Effector memory CD4-positive, alpha-beta T cell (primary cell): ENCODE results near the gene DGKA.

Experiments
- DNase-seq, 3 donors: peaks; one replicate each; pipeline ENCODE4 v3.0.0-alpha.2; 2020
- H3K27ac ChIP-seq: 2 replicates; pipeline ENCODE4 v1.7.0; 2013; ENCODE audit warnings: mild to moderate bottlenecking, low read length, moderate library complexity; ENCODE audit not compliant: insufficient read depth, poor library complexity, severe bottlenecking
- H3K27me3 ChIP-seq: replicated peaks from 2 replicates; pipeline ENCODE4 v1.7.0; 2013; ENCODE audit warnings: mild to moderate bottlenecking, low read length; ENCODE audit not compliant: insufficient read depth, control insufficient read depth, poor library complexity, severe bottlenecking
- H3K36me3 ChIP-seq: 2 replicates; pipeline ENCODE4 v1.7.0; 2013; ENCODE audit warnings: mild to moderate bottlenecking, low read length, moderate library complexity; ENCODE audit not compliant: control insufficient read depth, insufficient read depth
- H3K4me1 ChIP-seq: 2 replicates; pipeline ENCODE4 v1.7.0; 2013; ENCODE audit warnings: low read length, mild to moderate bottlenecking; ENCODE audit not compliant: control insufficient read depth, insufficient read depth, poor library complexity, severe bottlenecking
- H3K4me3 ChIP-seq: 2 replicates; pipeline ENCODE4 v1.7.0; 2013; ENCODE audit warnings: low read length, low read depth, mild to moderate bottlenecking; ENCODE audit not compliant: insufficient read depth, poor library complexity, severe bottlenecking
- H3K9me3 ChIP-seq: 2 replicates; pipeline ENCODE4 v1.7.0; 2013; ENCODE audit warnings: mild to moderate bottlenecking, low read length, moderate library complexity; ENCODE audit not compliant: control insufficient read depth

Gene DGKA

DNA sequence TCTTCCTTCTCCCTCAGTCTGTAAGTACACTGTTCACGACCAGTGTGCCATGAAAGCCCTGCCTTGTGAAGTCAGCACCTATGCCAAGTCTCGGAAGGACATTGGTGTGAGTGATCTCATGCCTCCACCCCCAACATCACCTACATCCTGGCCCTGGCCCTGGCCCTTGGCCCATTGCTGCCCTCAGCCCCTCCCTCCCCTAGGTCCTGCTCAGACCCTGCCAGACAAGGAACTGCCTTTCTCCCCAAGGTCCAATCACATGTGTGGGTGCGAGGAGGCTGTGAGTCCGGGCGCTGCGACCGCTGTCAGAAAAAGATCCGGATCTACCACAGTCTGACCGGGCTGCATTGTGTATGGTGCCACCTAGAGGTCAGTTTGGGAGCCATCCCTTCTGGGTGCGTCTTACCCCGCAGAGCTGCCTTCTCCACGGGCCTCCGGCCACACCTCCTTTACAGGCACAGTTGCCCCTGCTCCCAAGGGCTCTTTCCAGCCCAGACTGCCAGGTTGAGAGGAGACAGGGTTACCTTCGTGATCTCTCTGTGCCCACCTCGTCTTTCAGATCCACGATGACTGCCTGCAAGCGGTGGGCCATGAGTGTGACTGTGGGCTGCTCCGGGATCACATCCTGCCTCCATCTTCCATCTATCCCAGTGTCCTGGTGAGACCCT, 9.2 kb downstream of the DGKA start:
- H3K27me3 ChIP-seq, result no peaks in the 10 kb centered on the region
- H3K27ac ChIP-seq, result peak overlapping the region; percentile 49
- peaks cover 37% of the 10 kb centered on the region for H3K4me1 ChIP-seq
- H3K9me3 ChIP-seq, result no peaks in the 10 kb centered on the region
- DNase-seq, result peak; percentile 64 to 75 (median 68)
- no peak overlapping the region for H3K4me3 ChIP-seq
- H3K36me3 ChIP-seq, result peaks cover 84% of the 10 kb centered on the region

DNA sequence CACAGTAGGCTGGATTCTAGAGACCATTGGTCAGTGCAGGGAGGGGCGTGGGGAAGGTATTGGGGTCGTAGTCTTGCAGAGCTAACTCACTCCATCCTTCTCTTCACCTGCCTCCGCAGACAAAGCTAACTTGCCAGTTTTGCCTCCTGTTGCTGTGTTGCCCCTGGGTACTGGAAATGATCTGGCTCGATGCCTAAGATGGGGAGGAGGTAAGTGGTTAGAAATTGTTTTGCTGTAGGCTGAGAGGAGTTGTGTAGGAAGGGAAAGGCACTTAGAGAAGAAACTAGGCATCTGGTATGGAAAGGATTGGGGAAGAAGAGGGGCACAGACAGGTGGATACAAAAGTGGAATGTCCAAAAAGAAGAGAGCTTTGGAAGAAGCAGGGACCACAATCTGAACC, 11.1 kb downstream of the DGKA start:
- Histone ChIP-seq H3K4me3 (no peak overlapping the region), H3K4me1 (peaks cover 24% of the 10 kb centered on the region), H3K36me3 (peaks cover 91% of the 10 kb centered on the region), H3K27me3 (no peaks in the 10 kb centered on the region), H3K27ac (no peak overlapping the region), H3K9me3 (no peaks in the 10 kb centered on the region)
- DNase-seq, result no peak

DNA sequence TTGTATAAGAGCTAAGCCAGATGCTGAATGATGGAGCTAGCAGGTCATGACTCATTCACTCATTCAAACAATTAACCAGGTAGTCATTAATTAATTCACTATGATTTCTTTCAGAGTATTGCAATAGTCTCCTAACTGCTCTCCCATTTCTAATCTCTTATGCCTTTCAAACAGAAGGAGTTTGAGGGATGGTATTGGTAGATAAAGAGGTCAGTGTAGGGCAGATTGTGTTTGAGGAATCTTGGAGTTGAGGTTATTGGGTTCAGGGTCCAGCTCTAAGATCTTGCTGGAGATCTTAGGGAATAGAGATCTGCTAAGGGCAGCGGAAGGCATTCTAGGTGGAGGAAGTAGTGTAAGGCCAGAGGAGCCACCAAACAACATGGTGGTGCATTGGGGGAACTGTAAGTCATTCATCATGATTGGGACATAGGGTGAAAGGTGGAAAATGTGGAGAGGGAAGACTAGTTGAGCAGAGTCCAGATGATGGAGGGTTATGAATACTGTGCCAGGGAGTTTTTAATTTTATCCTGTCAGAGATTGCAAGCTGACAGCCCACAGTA, 11.7 kb downstream of the DGKA start:
- Histone ChIP-seq H3K4me3 (no peak overlapping the region), H3K27ac (no peak overlapping the region), H3K9me3 (no peaks in the 10 kb centered on the region), H3K4me1 (peaks cover 22% of the 10 kb centered on the region), H3K27me3 (no peaks in the 10 kb centered on the region), H3K36me3 (peaks cover 90% of the 10 kb centered on the region)
- no peak for DNase-seq

DNA sequence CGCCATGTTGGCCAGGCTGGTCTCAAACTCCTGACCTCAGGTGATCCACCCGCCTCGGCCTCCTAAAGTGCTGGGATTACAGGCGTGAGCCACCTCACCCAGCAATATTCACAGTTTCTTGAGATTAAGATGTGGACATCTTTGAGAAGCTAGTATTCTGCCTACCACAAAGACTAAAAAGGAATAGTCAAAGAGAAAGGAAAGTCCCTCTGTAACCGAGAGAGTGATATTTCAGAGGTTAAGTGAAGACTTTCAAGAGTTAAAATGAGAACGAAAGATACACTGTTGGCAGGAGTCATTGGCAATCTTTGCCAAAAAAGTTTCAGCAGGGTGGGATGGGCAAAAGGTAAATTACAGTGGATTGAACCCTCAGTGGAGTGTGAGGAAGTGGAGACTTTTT, 15.6 kb downstream of the DGKA start:
- no peak for DNase-seq
- H3K4me1 ChIP-seq, result no peaks in the 10 kb centered on the region
- no peak overlapping the region for H3K4me3 ChIP-seq
- no peaks in the 10 kb centered on the region for H3K9me3 ChIP-seq
- no peaks in the 10 kb centered on the region for H3K27me3 ChIP-seq
- H3K27ac ChIP-seq, result no peak overlapping the region
- H3K36me3 ChIP-seq, result peaks cover 78% of the 10 kb centered on the region

DNA sequence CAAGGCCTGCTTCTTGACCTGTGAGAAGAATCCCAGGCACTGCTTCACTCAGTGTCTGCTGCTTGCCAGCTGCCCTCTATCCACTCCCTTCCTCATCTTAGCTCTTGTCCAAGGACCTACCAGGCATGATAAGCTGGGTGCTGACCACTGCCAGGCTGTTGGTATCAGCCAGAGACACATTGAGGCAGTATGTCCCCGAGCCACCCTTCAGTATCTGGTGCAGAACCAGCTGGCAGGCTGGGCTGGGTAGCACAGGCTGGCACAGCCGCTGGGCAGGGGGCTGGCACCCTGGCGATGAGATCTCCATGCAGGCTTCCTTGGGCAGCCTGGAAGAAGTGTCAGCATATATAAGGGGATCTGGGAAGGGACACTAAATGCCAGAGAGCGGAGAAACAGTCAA, 24.4 kb downstream of the DGKA start:
- H3K9me3 ChIP-seq, result no peaks in the 10 kb centered on the region
- DNase-seq, result no peak
- no peaks in the 10 kb centered on the region for H3K27me3 ChIP-seq
- no peaks in the 10 kb centered on the region for H3K4me1 ChIP-seq
- H3K4me3 ChIP-seq, result no peak overlapping the region
- H3K36me3 ChIP-seq, result peaks cover 42% of the 10 kb centered on the region
- H3K27ac ChIP-seq, result no peak overlapping the region

DNA sequence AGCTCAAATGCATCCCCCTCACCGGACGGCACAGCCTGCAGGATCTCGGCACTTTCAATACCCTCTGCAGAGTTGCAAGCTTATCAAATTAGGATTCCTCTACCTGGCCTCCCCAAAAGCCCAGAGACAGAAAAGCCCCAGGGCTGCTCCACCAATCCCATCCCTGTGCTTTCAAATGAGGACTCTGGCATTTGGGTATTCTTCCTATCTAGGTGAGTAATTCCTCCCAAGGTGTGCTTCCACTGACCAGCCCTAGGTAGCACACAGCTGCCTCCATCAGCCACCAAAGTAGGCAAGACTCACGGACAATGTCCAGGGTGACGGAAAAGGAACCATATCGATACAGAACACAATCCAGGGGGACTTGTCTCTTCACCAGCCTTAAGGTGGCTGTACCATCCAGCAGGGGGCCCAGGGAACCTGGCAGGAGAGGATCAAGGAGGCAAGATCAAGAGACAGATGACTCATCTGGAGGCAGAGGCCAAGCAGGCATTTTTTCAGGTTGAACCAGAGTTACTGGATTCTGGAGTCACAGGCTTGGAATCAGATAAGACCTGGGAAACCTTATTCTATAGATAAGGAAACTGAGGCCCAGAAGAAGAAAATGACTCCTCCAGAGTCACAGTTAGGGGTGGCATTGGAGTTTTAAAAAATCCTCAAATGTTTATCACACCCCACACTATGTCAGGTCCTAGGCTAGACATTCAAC, 25.0 kb downstream of the DGKA start:
- no peak overlapping the region for H3K27ac ChIP-seq
- H3K4me1 ChIP-seq, result no peaks in the 10 kb centered on the region
- peak in 2 of 3 donors; percentile 8 to 21 for DNase-seq
- H3K36me3 ChIP-seq, result peaks cover 35% of the 10 kb centered on the region
- no peaks in the 10 kb centered on the region for H3K27me3 ChIP-seq
- no peak overlapping the region for H3K4me3 ChIP-seq
- no peaks in the 10 kb centered on the region for H3K9me3 ChIP-seq

DNA sequence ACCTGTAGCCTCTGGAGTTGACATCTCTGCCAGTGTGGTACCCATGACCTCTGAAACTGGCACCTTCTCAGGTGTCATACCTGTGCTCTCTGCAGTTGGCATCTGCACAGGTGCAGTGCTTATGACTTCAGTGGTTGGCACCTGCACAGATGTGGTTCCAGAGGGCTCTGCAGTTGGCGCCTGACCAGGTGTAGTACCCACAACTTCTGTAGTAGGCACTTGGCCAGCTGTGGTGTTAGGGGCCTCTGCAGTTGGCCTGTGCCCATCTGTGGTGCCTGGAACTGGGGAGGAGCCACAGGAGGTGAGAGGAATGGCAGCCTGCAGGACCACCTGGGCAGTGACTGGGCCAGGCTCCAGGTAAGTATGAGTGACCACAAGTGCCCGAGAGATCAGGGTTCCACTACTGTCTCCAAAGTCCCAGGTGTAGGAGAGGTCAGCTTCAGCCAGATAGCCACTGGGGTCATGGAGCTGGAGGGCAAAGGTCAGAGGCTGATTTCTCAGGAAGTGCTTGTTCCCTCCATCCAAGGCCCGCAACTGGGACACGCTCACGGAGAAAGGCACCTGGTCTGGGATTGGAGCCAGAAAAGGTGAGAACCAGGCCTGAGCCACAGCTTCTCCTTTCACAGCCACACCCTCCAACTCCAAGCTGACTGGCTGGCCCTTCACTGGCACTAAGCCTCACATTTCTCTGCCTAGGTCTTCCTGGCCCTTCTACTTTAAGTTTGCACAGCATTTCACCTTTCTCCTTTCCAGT, 26.3 kb downstream of the DGKA start:
- H3K4me1 ChIP-seq, result no peaks in the 10 kb centered on the region
- no peak overlapping the region for H3K27ac ChIP-seq
- no peaks in the 10 kb centered on the region for H3K27me3 ChIP-seq
- H3K4me3 ChIP-seq, result no peak overlapping the region
- no peak for DNase-seq
- H3K36me3 ChIP-seq, result peaks cover 22% of the 10 kb centered on the region
- H3K9me3 ChIP-seq, result no peaks in the 10 kb centered on the region

DNA sequence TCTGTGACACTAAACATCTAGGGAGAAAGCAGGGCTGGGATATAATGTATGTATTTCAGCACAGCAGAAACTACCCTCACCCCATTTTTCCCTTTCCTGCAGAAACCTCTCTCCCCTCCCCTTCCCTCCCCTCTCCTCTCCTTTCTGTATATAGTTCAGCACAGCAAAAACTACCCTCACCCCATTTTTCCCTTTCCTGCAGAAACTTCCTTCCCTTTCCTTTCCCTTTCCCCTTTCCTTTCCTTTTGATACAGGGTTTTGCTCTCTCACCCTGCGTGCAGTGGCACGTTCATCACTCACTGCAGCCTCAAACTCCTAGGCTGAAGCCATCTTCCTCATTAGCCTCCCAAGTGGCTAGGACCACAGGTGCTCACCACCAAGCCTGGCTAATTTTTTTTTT, 32.8 kb downstream of the DGKA start:
- Histone ChIP-seq H3K4me3 (no peak overlapping the region), H3K36me3 (no peaks in the 10 kb centered on the region), H3K9me3 (no peaks in the 10 kb centered on the region), H3K4me1 (peaks cover 6% of the 10 kb centered on the region), H3K27ac (no peak overlapping the region), H3K27me3 (no peaks in the 10 kb centered on the region)
- DNase-seq, result no peak

DNA sequence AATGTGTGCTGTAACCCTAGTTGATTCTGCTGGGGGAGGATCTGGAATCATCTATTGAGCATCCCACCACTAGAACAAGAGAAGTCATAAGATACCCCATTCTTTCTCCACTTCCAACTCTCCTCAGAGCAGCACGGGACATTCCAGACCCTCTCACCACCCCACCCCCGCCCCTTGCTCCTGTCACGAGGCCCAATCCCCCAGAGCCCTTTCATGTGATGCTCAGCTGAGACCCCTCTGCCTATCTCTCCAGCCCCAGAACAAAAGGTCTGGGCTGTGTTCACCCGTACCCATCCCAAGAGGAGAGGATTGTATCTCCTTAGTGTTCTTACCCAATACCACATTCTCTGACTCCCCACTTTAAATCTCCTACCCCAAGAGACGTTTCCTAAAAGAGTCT, 34.3 kb downstream of the DGKA start:
- no peak for DNase-seq
- Histone ChIP-seq H3K4me3 (no peak overlapping the region), H3K27ac (no peak overlapping the region), H3K36me3 (no peaks in the 10 kb centered on the region), H3K4me1 (peaks cover 6% of the 10 kb centered on the region), H3K27me3 (no peaks in the 10 kb centered on the region), H3K9me3 (no peaks in the 10 kb centered on the region)
